VCaP (cell line): ENCODE results near the gene RSRC1.
"Not testable (repeated sequence)": the region's sequence is repeated elsewhere in the genome, so short reads cannot be mapped to it uniquely, and the experiment has no call there.

Experiments used
- H3K27ac ChIP-seq: fragments of 450-650 bp; 2 replicates; pipeline ENCODE4 v1.5.1; 2017
- CTCF ChIP-seq: fragments of 450-650 bp; conservative IDR thresholded peaks from 2 replicates; pipeline ENCODE4 v1.5.1; 2017; ENCODE audit warnings: mild to moderate bottlenecking, moderate library complexity

The RSRC1 gene

DNA sequence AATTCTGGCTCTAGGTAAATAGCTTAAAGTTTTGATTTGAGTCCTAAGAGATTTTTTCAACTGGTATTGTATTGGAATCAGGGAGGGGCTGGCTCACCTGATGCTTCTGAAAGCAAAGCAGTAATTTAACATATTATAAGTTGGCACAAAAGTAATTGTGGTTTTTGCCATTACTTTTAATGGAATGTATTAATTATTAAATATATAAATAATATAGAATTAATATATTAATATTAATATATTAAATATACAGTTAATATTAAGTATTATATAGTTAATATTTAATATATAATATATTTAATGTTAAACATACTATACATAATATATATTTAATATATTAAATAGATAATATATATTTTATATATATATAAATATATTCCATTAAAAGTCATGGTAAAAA, 10.4 kb downstream of the RSRC1 start:
- TF ChIP-seq CTCF: no peak
- H3K27ac ChIP-seq: no peak overlapping the region

DNA sequence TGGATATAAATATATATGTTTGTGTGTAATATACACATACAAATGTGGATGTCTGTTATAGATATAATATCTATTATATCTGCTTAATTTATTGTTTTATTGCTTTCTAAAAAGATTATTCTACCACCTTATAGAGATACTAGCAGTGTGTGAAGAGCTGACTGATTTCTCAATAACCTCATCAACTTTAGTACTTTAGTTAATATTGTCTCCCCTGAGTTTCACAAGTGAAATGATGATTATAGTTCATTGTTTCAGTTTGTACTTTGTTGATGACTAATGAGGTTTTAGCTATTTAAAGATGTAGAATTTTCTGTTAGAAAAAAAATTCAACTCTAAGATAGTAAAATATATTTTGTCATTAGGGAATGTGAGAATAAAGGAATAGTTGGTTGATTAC, 11.4 kb downstream of the RSRC1 start:
- no peak overlapping the region for H3K27ac ChIP-seq
- TF ChIP-seq CTCF: no peak

DNA sequence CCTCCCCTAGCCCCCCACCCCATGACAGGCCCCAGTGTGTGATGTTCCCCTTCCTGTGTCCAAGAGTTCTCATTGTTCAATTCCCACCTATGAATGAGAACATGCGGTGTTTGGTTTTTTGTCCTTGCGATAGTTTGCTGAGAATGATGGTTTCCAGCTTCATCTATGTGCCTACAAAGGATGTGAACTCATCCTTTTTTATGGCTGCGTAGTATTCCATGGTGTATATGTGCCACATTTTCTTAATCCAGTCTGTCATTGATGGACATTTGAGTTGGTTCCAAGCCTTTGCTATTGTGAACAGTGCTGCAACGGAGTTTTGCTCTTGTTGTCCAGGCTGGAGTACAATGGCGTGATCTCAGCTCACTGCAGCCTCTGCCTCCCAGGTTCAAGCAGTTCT, 12.8 kb downstream of the RSRC1 start:
- H3K27ac ChIP-seq: not testable (repeated sequence)

DNA sequence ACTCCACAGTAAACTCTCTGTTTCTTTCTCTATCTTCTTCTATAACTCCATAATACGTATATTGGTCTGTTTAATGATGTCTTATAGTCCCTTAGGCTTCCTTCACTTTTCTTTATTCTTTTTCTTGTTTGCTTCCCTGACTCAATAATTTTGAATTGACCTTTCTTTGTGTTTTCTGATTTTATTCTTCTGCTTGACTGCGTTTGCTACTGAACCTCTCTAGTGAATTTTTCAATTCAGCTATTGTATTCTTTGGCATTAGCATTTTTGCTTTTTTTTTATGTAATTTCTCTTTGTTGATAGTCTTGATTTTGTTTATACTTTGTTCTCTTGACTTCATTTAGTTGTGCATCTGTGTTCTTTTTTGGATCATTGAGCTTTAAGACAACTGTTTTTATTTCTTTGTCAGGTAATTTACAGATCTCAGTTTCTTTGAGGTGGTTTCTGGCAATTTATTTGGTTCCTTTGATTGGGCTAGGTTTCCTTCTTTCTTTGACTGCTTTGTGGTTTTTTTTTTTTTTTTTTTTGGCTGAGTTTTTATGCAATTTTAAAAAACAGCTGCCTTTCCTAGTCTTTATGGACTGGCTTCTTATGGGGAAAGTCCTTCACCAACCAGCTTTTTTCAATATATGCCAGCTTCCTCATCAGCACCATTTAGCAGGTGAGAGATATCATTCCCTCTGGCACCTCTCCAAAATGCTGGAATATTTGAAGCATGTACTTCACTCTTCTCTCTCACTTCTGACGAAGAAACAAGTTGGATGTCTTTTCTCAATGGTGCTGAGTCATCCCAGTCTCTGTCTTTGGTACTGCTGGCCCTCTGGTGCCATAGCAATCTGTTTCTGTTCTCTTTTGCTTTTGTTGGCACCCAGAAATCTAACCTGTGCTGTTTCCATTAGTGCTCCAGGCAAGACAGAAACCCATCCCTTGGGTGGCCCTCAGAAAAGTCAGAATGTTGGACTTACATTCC, 17.6 kb downstream of the RSRC1 start:
- H3K27ac ChIP-seq: no peak overlapping the region
- no peak for TF ChIP-seq CTCF

GRCh38 chr3:158128755-158129154, 18.9 kb downstream of the RSRC1 start:
- TF ChIP-seq CTCF: no peak
- no peak overlapping the region for H3K27ac ChIP-seq

GRCh38 chr3:158134363-158134762, 24.5 kb downstream of the RSRC1 start:
- no peak for TF ChIP-seq CTCF
- H3K27ac ChIP-seq: no peak overlapping the region

DNA sequence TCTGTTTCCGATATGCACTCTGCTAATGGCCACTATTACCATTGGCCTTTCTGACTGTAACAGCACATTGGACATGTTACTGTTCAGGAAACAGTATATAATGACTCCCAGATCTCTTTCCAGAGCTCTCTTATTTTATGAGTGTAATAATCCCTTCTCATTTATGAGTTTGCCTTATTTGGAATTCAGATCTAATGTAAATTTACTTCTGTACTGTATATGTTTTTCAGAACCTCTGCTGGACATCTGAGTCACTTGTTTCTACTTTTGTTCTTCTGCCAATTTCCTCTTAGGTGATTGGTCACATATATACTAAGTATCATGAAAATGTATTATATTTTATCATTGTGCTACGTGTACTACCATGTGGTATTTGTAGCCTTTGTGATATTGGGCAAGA, 30.5 kb downstream of the RSRC1 start:
- TF ChIP-seq CTCF: no peak
- H3K27ac ChIP-seq: no peak overlapping the region

GRCh38 chr3:158148218-158148617, 38.3 kb downstream of the RSRC1 start:
- H3K27ac ChIP-seq: no peak overlapping the region
- TF ChIP-seq CTCF: no peak
